Dedifferentiated amniotic fluid mesenchymal stem cell (primary cell): Measurements from ENCODE around the gene PAPPA2.

Experiments
- DNase-seq: peaks from one replicate; pipeline ENCODE4 v3.0.0-alpha.2; 2016; ENCODE audit errors: extremely low spot score

PAPPA2 gene

GRCh38 chr1:176494436-176494835 is 31.5 kb downstream of the PAPPA2 start:
- no peak for DNase-seq

DNA sequence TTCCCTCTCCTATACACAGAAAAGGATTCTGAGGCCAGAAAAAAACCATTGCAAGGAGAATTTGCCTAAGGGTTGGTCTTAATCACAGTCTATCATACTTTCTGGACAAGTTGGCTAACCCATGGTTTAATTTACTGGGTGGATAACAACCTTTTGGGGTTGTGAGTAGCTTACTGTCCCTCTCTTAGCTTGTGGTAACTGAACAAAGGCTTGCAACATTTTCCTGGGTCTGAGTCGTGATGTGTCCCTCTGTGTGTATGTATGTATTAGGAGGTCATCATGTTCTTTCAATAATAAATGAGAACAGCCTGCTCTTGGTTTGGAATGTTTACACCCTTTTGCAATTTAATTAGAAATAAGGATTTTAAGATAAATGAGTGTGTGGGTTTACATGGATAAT is 36.7 kb downstream of the PAPPA2 start:
- DNase-seq, result no peak

- no peak for DNase-seq
Measured at GRCh38 chr1:176501599-176501998, 38.6 kb downstream of the PAPPA2 start.

GRCh38 chr1:176504848-176505553 is 42.0 kb downstream of the PAPPA2 start:
- DNase-seq, result no peak

- no peak for DNase-seq
Measured at GRCh38 chr1:176512966-176513365, 50.0 kb downstream of the PAPPA2 start.

GRCh38 chr1:176515310-176515709 is 52.3 kb downstream of the PAPPA2 start:
- no peak for DNase-seq

- DNase-seq, result no peak
Measured at GRCh38 chr1:176517484-176517883, 54.5 kb downstream of the PAPPA2 start.

DNA sequence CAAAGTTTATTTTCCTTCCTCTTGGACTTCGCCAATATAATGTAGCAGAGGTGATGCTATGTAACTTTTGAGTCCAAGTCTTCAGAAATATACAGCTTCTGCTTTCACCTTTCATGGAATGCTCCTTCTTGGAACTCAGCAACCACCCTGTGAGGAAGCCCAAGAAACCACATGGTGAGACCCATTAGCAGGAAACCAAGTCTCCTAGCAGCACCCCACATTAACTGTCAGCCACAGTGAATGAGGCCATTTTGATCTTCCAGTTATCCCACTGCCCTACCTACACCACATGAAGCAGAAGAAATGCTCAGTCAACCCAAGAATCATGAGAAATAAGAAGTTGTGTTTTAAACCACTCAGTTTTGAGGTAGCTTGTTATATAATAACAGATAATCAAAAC is 58.2 kb downstream of the PAPPA2 start:
- DNase-seq, result no peak

DNA sequence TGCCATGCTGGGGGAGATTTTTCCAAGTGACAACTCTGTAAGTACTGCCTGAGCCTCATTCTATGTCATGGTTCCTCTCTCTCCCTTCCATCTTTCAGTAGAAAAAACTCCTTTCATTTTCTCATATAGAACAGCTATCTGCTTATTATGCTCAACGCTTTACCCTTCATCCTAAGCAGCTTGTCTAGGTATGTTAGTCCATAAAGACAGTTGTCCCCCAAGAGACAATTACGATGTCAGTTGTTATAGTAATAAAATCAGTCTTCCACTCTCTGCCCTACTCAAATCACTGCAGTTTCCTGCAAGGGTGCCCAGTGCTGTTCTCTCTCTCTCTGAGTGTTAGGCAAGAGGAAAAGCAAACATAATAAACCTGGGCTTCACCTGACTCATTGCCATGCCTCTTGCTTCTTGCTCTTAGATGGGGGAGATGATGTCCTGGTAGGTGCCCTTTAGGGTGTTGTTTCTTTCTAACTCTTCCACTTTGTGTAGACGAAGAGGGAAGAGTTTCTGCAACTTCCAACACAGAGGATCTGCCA is 59.4 kb downstream of the PAPPA2 start:
- no peak for DNase-seq

DNA sequence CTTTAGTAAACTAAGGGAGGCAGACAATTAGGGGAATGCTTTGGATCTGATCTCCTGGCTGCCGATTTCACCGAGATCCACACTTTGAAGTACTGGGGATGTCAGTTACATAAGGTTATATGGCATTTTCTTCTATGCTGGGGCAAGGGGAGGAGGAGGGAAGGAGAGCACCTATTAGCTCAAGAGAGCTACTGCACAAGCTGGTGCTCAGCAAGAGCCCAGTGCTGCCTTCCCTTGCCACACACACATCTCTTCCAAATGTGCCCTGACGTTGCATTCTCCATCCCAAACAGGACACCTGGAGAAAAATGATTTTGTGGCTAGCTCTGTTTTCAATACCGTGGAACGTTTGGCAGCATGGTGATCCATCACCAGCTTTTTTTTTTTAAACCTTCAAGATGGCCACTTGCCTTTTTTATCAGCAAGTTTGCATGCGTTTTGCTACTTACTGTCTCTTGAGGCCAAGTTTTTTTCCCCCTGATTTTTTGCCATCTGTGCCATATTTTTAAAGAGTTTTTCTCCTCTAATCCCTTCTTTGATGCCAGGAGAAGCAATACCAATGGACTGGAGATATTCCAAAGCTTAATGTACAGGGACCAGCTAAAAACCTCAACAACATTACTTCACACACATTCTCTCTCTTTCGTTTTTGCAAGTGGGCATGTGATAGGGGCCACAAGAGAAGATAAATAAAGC is 66.6 kb downstream of the PAPPA2 start:
- no peak for DNase-seq

- DNase-seq, result no peak
Measured at GRCh38 chr1:176531036-176531435, 68.1 kb downstream of the PAPPA2 start.

DNA sequence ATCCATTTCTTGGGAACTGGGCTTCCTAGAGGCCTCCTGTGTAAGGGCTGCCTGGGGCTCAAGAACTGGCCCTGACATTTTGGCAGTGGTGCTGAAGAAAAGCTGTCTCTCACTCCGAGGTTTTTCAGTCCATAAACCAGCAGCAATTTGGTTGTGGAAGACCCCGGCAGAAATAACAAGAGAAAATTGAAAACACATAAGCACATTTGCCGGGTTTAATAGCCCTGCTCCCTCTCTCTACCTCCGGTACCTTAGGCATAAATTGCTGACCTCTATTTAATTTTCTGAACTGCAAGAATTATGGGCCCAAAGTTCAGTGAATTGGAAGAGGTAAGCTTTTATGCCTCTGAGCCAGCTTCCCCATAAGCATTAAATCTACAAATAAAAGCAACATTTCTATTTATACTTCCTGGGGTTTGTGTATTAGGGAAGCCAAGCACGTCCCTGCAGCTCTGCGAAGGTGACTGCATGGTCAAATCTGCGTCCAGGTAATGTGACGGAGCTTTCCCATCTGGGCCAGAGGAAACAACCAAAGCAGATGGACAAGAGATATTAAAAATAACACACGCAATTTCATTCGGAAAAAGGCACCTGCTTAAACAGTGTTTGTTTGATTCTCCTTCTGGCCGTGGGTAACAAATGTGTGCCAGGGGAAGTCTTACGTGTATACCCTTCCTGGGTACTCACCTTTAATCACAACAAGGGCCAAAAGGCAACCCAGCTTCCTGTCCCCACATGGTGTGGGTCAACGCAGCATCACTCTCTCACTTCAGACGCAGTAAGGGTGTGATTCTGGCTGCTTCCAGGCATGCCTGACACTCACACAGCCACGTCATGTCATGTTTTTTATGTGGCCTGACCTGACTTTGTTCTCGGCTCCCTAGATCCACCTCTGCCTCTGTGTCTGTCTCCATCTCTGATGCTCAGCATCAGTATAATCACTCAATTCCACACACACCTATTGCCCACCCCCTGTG is 69.2 kb downstream of the PAPPA2 start:
- DNase-seq, result no peak

DNA sequence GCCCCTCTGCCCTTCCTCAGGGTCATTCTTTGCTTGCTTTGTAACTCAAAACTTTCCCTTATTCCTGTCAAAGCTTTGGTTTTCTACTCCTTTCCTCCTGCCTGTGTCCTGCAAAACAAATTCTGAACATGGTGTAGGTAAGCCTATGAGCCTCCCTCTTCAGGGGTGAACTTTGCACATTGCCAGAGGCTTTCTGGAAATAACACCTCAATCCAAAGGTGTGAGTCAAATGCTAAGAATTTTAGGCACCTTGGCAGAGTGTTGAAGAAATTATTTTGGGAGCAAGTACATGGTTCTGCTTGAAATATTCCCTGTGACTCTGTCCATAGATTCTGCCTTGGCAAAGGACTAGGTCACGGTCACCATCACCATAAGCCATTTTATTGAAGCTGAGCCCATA is 70.0 kb downstream of the PAPPA2 start:
- no peak for DNase-seq

DNA sequence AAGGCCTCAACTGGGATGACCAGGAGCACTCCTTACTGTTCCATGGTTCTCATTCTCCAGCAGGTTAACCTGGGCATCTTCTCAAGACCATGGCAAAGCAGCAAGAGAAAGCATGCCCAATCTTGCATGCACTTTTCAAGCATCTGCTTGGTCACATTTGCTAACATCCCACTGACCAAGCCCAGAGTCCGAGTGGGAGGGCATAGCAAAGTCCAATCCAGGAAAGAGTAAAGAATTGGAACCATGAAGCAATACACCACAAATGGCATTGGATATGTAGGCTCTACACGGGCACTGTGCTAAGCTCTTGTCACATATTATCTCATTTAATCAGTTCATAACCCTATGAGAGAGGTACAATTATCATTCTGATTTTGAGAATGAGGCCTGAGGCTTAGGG is 73.6 kb downstream of the PAPPA2 start:
- no peak for DNase-seq

DNA sequence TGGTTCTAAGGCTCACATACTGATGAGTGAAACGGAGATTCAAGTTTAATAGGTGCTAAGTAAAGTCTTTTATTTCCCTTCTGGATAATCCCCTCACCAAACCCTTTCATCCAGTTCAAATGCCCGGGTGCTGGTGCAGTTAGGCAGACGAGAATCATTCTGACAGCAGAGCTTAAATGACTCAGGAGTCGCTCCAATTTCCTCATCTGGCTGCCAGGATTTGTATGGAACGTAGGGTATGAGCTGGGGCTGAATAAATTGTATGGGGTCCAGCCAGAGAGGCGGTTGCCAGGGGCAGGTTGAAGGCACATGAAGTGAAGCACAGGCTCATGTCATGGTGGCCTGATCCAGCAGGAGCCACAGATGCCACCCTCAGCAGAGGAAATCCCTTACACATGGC is 76.0 kb downstream of the PAPPA2 start:
- DNase-seq, result no peak

DNA sequence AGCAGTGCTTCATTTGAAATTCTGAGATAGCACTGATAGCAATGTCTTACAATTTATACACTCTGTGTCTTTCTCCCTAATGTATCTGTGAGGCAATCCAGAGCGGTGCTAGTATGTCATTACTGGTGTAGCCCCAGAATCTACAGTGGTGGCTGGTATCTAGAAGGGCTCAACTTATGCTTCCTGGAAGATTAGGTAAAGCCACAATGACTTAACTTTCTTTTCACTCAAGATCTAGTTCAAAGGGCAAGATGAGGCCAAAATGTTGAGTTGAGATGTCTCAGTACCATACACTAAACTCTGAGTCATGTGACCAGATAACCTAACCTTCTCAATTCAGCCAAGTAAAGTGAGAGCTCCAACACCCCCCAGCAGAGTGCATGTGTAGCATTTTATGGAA is 77.5 kb downstream of the PAPPA2 start:
- DNase-seq, result no peak

DNA sequence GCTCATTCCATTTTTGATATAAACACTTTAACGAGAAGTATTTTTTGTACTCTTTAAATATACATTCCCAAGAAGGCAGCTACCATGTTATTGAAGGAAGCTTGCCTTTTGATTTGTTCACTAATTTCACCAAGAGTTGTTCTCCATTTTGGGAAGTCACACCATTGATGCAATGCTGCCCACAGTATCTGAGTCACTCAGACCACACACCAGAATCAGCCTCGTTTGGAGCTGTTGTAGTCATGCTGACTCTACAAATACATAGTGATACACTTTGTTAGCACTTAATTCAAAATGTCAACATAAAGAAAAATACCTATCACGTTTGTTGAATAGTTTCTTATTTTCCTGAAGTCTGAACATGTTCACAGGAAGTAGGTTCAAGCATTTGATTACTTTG is 78.7 kb downstream of the PAPPA2 start:
- DNase-seq, result no peak

DNA sequence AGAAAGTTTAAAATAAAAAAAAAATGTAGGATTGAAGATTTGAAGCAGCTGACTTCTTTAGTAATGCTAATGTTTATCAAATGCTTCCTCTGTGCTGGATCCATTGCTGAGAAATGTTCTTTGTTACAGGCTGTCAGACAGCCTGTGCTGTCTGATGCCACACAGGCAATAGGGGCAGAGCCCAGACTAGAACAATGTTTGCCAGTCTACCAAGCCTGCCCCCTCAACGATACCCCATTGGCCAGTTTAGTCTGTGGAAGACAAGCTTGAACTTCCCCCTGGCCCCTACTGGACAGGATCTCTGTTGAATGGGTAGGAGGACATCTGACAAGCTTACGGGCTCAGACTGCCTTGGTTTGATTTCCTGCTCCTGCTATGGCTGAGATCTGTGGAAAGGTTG is 79.4 kb downstream of the PAPPA2 start:
- no peak for DNase-seq

DNA sequence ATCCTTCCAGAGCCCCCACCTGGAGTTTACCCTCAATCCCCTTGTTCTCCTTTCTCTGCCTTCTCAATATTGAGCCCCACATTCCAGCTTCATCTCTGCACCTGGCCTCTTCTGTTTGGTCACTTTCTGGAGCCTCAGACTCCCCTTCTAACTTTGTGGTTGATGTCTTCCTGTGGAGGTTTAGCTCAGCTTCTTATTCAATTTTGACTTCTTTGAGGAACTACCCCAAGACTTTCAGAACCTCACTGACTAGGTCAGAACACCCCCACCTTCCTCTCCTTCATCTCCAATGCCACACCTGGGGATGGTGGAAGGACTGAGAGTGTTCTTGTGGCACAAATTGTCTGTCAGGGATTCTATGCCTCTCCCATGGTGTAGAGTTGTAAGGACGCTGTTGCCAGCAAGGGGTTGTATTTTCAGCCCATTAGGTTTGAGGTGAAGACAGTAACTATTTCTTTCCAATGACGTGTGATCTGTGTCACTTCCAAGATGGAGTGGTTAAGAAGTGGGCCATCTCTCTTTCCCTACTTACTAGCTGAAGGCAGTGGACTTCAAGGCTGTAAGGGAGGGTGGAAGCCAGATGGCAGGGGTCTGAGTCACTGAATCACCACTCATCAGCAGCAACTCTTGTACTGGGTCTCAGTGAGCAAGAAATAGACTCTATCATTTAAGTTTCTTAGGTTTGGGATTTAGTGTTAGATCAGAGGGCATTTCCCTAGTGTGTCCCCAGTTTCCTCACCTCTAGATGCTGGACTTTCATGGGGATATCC is 80.6 kb downstream of the PAPPA2 start:
- DNase-seq, result no peak

DNA sequence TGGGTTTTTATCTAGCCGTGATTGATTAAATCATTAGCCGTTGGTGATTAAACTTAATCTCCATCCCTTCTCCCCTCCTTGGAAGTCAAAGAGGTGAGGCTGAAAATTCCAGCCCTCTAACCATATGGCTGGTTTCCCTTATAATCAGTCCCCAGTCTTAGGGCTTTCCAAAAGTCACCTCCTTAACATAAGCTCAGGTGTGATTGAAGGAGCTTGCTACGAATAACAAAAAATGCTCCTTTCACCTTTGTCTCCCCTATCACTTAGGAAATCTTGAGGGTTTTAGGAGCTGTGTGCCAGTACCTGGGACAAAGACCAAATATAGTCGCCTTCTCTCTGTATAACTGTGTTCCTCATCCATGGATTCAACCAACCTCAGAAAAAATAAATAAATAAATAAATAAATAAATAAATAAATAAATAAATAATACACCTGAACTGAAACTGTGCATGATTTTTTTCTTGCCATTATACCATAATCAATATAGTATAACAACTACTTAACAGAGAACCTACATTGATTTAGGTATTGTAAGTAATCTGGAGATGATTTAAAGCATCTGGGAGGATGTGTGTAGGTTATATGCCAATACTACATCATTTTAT is 82.2 kb downstream of the PAPPA2 start:
- no peak for DNase-seq

GRCh38 chr1:176546825-176547224 is 83.8 kb downstream of the PAPPA2 start:
- DNase-seq, result no peak
